Neuronal stem cell (in vitro differentiated cells): Measurements from ENCODE around the gene FSTL4.

ENCODE experiments used
- DNase-seq: peaks from one replicate; pipeline ENCODE4 v3.0.0-alpha.2; 2013; ENCODE audit warnings: low spot score
- H2AFZ ChIP-seq: one replicate; pipeline ENCODE4 v1.6.1; 2013; ENCODE audit warnings: mild to moderate bottlenecking, low read length, inconsistent platforms
- H2AK5ac ChIP-seq: 2 replicates; pipeline ENCODE4 v1.6.1; 2013; ENCODE audit warnings: low read depth, mild to moderate bottlenecking, inconsistent platforms, low read length, moderate library complexity, mixed read lengths
- H2BK120ac ChIP-seq: 2 replicates; pipeline ENCODE4 v1.6.1; 2013; ENCODE audit warnings: low read depth, mild to moderate bottlenecking, inconsistent platforms, low read length, moderate library complexity, mixed read lengths
- H2BK12ac ChIP-seq: one replicate; pipeline ENCODE4 v1.6.1; 2013; ENCODE audit warnings: low read length, inconsistent platforms
- H2BK15ac ChIP-seq: 2 replicates; pipeline ENCODE4 v1.6.1; 2013; ENCODE audit warnings: mild to moderate bottlenecking, low read length, inconsistent platforms, mixed read lengths
- H2BK5ac ChIP-seq: one replicate; pipeline ENCODE4 v1.6.1; 2013; ENCODE audit warnings: inconsistent platforms, mild to moderate bottlenecking, low read length, moderate library complexity
- H3K14ac ChIP-seq: one replicate; pipeline ENCODE4 v1.6.1; 2013; ENCODE audit warnings: low read length, inconsistent platforms
- H3K18ac ChIP-seq: 2 replicates; pipeline ENCODE4 v1.6.1; 2013; ENCODE audit warnings: low read length, inconsistent platforms
- H3K23ac ChIP-seq: 2 replicates; pipeline ENCODE4 v1.6.1; 2013; ENCODE audit warnings: low read depth, mild to moderate bottlenecking, mixed read lengths, low read length, inconsistent platforms; ENCODE audit not compliant: poor library complexity
- H3K27ac ChIP-seq: replicated peaks from 3 replicates; pipeline ENCODE4 v1.5.1; 2013; ENCODE audit warnings: low read length, inconsistent platforms
- H3K27me3 ChIP-seq, 3 experiments: 2 replicates each; pipeline ENCODE4 v1.6.1; 2013; ENCODE audit warnings: low read length in 3 of 3, mild to moderate bottlenecking in 2 of 3, inconsistent platforms in 1 of 3, low read depth in 1 of 3, mixed read lengths in 1 of 3, moderate library complexity in 1 of 3; ENCODE audit not compliant: control insufficient read depth in 3 of 3, insufficient read depth in 3 of 3
- H3K36me3 ChIP-seq, 2 donors: replicated peaks in 1 of 2; 2 replicates each; pipeline ENCODE4 v1.6.1; 2013; ENCODE audit warnings: low read length in 2 of 2; ENCODE audit not compliant: control insufficient read depth in 2 of 2, insufficient read depth in 2 of 2
- H3K4ac ChIP-seq: 2 replicates; pipeline ENCODE4 v1.6.1; 2013; ENCODE audit warnings: inconsistent platforms, mild to moderate bottlenecking, low read length, moderate library complexity
- H3K4me1 ChIP-seq, 2 donors: 1 replicate in 1 of 2; 2 replicates in 1 of 2; pipeline ENCODE4 v1.6.1; 2013; ENCODE audit warnings: low read length in 2 of 2, low read depth in 1 of 2; ENCODE audit not compliant: control insufficient read depth in 2 of 2, insufficient read depth in 1 of 2
- H3K4me2 ChIP-seq: one replicate; pipeline ENCODE4 v1.6.1; 2013; ENCODE audit warnings: mild to moderate bottlenecking, low read length, inconsistent platforms; ENCODE audit not compliant: insufficient read depth, poor library complexity, severe bottlenecking
- H3K4me3 ChIP-seq, 2 donors: 2 replicates each; pipeline ENCODE4 v1.5.1; 2013; ENCODE audit warnings: low read length in 2 of 2, mild to moderate bottlenecking in 2 of 2, inconsistent platforms in 1 of 2, moderate library complexity in 1 of 2
- H3K79me1 ChIP-seq: one replicate; pipeline ENCODE4 v1.6.1; 2013; ENCODE audit warnings: low read depth, mild to moderate bottlenecking, inconsistent platforms, low read length, moderate library complexity
- H3K9ac ChIP-seq: one replicate; pipeline ENCODE4 v1.6.1; 2013; ENCODE audit warnings: mild to moderate bottlenecking, low read depth, low read length, inconsistent platforms; ENCODE audit not compliant: poor library complexity
- H3K9me3 ChIP-seq, 2 donors: replicated peaks in 1 of 2; 2 replicates each; pipeline versions ENCODE3 to v1.6.1; 2013; ENCODE audit warnings: low read length in 2 of 2, mild to moderate bottlenecking in 2 of 2, inconsistent platforms in 1 of 2, low read depth in 1 of 2, mixed read lengths in 1 of 2, moderate library complexity in 1 of 2; ENCODE audit not compliant: control insufficient read depth in 2 of 2, insufficient read depth in 1 of 2
- H4K8ac ChIP-seq: one replicate; pipeline ENCODE4 v1.6.1; 2013; ENCODE audit warnings: low read depth, mild to moderate bottlenecking, inconsistent platforms, low read length, moderate library complexity
- H4K91ac ChIP-seq: one replicate; pipeline ENCODE4 v1.6.1; 2013; ENCODE audit warnings: low read length, low read depth, mild to moderate bottlenecking, inconsistent platforms; ENCODE audit not compliant: poor library complexity
- WGBS, 2 donors: extraction: QIAGEN DNeasy Blood & Tissue Kit; methylation state at CpG; one replicate each; pipeline ENCODE4 v1.1.7; 2013; ENCODE audit warnings: missing lambda C conversion rate in 2 of 2, mixed read lengths in 1 of 2; ENCODE audit not compliant: insufficient read length in 2 of 2, insufficient replicate concordance in 1 of 2; ENCODE audit errors: extremely low coverage in 2 of 2; 5-methylcytosine and 5-hydroxymethylcytosine counted together

FSTL4 gene

GRCh38 chr5:133552925-133553525 lies 59.3 kb downstream of the FSTL4 start:
- Histone ChIP-seq H3K9ac (no peak overlapping the region), H3K27ac (no peak overlapping the region), H3K36me3 (no peaks in the 10 kb centered on the region), H2BK12ac (no peak overlapping the region), H3K14ac (no peak overlapping the region), H3K4me2 (no peak overlapping the region), H3K23ac (no peak overlapping the region), H2AFZ (no peak overlapping the region), H3K4me3 (no peak overlapping the region), H3K4me1 (peaks cover 0 to 6% of the 10 kb centered on the region in 2 donors), H3K4ac (no peak overlapping the region), H4K8ac (no peak overlapping the region), H2BK15ac (no peak overlapping the region), H3K18ac (no peak overlapping the region), H3K27me3 (no peaks in the 10 kb centered on the region), H2BK120ac (no peak overlapping the region), H4K91ac (no peak overlapping the region), H2BK5ac (no peak overlapping the region), H3K9me3 (no peaks in the 10 kb centered on the region), H2AK5ac (no peak overlapping the region), H3K79me1 (no peaks in the 10 kb centered on the region)
- no CpG with 5 or more reads among the region's 13 CpGs for WGBS, 2 donors
- DNase-seq: peak; percentile 62

GRCh38 chr5:133546500-133546899 lies 65.8 kb downstream of the FSTL4 start:
- Histone ChIP-seq H3K9ac (no peak overlapping the region), H4K91ac (no peak overlapping the region), H2BK120ac (no peak overlapping the region), H3K4me1 (no peaks in the 10 kb centered on the region), H3K23ac (no peak overlapping the region), H3K18ac (no peak overlapping the region), H2BK5ac (no peak overlapping the region), H3K4ac (no peak overlapping the region), H3K4me3 (no peak overlapping the region), H2AK5ac (no peak overlapping the region), H2AFZ (no peak overlapping the region), H3K79me1 (no peaks in the 10 kb centered on the region), H3K27ac (no peak overlapping the region), H3K9me3 (no peaks in the 10 kb centered on the region), H3K4me2 (no peak overlapping the region), H2BK12ac (no peak overlapping the region), H3K14ac (no peak overlapping the region), H3K36me3 (no peaks in the 10 kb centered on the region), H4K8ac (no peak overlapping the region), H2BK15ac (no peak overlapping the region), H3K27me3 (no peaks in the 10 kb centered on the region)
- WGBS, 2 donors: no CpG with 5 or more reads among the region's 1 CpG
- no peak for DNase-seq

GRCh38 chr5:133544346-133544745 lies 68.0 kb downstream of the FSTL4 start:
- Histone ChIP-seq H3K36me3 (no peaks in the 10 kb centered on the region), H3K27ac (no peak overlapping the region), H3K4me1 (no peaks in the 10 kb centered on the region), H3K4me3 (no peak overlapping the region), H4K8ac (no peak overlapping the region), H2AK5ac (no peak overlapping the region), H3K27me3 (no peaks in the 10 kb centered on the region), H3K9ac (no peak overlapping the region), H3K23ac (no peak overlapping the region), H3K18ac (no peak overlapping the region), H3K79me1 (no peaks in the 10 kb centered on the region), H2AFZ (no peak overlapping the region), H2BK15ac (no peak overlapping the region), H2BK120ac (no peak overlapping the region), H3K4ac (no peak overlapping the region), H3K14ac (no peak overlapping the region), H2BK12ac (no peak overlapping the region), H3K4me2 (no peak overlapping the region), H3K9me3 (no peaks in the 10 kb centered on the region), H4K91ac (no peak overlapping the region), H2BK5ac (no peak overlapping the region)
- DNase-seq: no peak
- WGBS, 2 donors: no CpG with 5 or more reads among the region's 3 CpGs

DNA sequence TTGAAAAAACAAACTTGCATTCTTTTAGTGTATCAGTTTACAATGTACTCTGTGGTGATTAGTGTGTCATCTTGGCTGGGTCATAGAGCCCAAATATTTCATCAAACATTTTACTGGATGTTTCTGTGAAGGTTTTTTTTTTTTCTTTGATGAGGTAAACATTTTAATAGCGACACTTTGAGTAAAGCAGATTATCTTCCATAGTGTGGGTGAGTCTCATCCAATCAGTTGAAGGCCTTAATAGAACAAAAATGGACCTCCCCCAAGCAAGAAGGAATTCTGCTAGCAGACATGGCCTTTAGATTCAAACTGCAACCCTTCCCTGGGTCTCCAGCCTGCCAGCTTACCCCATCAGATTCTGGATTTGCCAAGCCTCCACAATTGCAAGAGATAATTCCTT lies 72.5 kb downstream of the FSTL4 start:
- no peak overlapping the region for H2BK12ac ChIP-seq
- no peak overlapping the region for H3K23ac ChIP-seq
- H3K27me3 ChIP-seq: no peaks in the 10 kb centered on the region
- no peak overlapping the region for H3K4me2 ChIP-seq
- H3K9ac ChIP-seq: no peak overlapping the region
- no peaks in the 10 kb centered on the region for H3K9me3 ChIP-seq
- no peak overlapping the region for H2AFZ ChIP-seq
- no peak overlapping the region for H2BK120ac ChIP-seq
- no peak overlapping the region for H3K27ac ChIP-seq
- H2BK15ac ChIP-seq: no peak overlapping the region
- no peak overlapping the region for H4K8ac ChIP-seq
- no peak overlapping the region for H3K4me3 ChIP-seq
- H2BK5ac ChIP-seq: no peak overlapping the region
- no peak overlapping the region for H2AK5ac ChIP-seq
- H3K36me3 ChIP-seq: no peaks in the 10 kb centered on the region
- no peak overlapping the region for H4K91ac ChIP-seq
- H3K4ac ChIP-seq: no peak overlapping the region
- H3K18ac ChIP-seq: no peak overlapping the region
- H3K4me1 ChIP-seq: peaks cover 0 to 1% of the 10 kb centered on the region in 2 donors
- H3K14ac ChIP-seq: no peak overlapping the region
- no peaks in the 10 kb centered on the region for H3K79me1 ChIP-seq
- no CpG with 5 or more reads among the region's 1 CpG for WGBS, 2 donors
- DNase-seq: no peak
